GM12873 (cell line): Measurements from ENCODE around the gene PMEPA1.

Experiments
- CTCF ChIP-seq: IDR thresholded peaks from 2 replicates; pipeline ENCODE4 v1.5.1; 2012; ENCODE audit warnings: low read depth, mild to moderate bottlenecking, moderate library complexity, low read length, control low read depth; ENCODE audit not compliant: insufficient read depth; ENCODE audit errors: missing control alignments

PMEPA1 gene

DNA sequence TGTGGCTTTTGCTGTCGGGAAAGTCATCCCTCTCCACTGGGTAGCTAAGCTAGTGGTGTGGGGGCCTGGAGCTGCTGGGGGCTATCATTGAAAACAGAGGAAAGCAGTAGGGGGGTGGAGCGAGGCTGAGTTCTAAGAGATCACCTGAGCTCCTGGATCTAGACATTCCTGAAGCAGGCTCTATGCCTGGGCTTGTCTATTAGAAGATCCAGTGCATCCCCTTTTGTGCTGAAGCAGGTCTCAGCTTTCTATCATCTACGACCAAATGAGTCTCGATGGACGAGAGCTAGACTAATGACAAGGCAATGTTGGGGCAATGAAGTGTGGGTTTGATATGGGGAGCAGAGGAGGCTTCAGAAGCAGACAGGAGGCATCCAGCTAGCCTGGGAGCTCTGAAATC is 108.1 kb downstream of the PMEPA1 start:
- no peak for TF ChIP-seq CTCF

DNA sequence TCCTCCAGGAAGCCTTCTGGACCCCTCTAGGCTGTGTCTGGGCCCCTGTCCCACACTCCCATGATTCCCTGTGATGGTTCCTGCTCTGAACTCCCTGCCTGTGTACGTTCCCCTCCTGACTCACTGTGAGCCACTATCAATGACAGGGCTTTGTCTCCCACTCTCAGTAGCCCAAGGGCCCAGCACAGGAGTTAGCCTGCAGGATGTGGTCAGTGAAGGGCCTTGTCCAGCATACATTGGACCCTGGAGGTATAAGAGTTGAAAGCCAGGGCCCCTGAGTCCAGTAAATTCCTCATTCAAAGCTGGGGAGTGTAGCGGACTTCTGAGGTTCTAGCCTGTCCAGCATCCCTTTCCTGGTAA is 108.6 kb downstream of the PMEPA1 start:
- no peak for TF ChIP-seq CTCF

DNA sequence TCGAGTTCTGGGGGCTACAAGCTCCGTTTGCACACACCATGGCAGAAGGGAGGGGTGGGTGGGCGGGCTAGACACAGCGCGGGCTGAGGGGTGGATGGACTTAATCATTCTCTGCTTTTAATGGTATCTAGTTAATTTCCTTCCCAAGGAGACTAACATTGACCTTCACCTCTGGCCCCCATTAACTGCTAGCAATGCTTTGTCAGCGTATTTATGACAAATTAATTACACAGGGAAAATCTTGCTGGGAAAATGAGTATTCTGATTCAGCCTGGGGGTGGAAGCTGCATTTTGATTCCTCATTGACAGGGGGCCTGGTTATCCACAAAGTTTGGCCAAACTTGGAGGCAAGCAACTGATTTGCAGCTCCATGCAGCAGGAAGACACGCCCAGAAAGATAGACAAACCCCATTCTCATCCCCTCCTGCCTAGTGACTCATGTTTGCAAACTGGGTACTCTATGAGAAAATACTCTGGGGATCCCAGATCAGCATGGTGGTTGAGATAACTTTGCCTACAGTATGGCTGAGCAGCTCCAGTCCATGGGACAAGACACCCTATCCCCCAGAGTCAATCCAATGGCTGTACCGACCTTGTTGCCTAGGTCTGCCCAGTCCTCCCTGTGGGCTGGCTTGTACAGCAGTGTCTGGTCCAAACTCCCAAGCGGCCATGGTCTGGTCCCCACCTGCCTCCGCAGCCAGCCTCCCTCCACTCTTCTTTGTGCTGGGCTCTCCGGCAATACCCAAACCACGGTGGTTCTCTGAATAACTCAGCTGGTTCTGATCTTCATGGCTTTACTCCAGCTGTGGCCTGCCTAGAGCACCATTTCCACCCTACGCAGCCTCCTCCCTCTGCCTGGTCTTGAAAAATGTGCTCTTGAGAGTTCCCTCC is 109.2 kb downstream of the PMEPA1 start:
- no peak for TF ChIP-seq CTCF

DNA sequence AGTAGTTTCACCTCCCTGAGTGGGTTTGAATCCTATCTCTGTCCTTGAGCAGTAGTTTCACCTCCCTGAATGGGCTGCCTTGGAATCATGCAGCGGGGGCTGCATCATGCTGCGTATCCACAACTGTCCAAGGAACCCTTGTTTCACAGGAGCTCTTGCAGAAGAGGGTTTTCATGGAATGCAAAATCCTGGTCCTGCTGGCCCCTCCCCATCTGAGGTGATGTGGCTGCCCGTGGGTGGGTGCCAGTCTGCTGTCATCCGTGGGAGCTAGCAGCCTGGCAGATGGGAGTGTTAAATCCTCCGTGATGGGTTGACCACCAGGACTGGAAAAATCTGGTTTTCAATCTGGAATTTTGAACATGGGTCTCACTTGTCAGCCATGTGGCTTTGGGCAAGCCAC is 111.3 kb downstream of the PMEPA1 start:
- TF ChIP-seq CTCF, result no peak
